Activated CD4-positive, alpha-beta T cell treated with anti-CD3 and anti-CD28 coated beads, Interleukin-2, amount 50 U/mL, for 16 hours (primary cell): ENCODE data around the gene CNTNAP3B.
"Not testable (repeated sequence)": the region's sequence is repeated elsewhere in the genome, so short reads cannot be mapped to it uniquely, and the experiment has no call there.

ENCODE experiments used
- DNase-seq: peaks from one replicate; pipeline ENCODE4 v3.0.0-alpha.2; 2020

Gene CNTNAP3B

DNA sequence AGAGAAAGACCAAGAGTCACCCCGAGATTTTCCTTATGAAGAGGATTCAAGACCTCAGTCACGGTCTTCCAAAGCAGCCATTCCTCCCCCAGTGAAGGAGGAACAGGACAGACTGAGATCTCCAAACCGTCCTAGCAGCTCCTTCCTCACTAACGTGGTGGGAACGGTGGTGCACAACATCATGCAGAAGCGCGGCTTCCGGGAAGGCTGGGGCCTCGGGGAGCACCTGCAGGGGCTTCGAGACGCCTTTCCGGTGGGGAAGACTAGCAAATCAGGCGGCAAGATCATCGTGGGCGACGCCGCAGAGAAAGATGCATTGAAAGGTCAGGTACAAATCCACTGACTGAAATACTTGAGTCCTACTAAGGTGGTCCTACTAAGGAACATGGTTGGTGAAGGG is 154.3 kb downstream of the CNTNAP3B start:
- DNase-seq: not testable (repeated sequence)

- not testable (repeated sequence) for DNase-seq
Measured at GRCh38 chr9:41953007-41953406, 176.2 kb downstream of the CNTNAP3B start.

DNA sequence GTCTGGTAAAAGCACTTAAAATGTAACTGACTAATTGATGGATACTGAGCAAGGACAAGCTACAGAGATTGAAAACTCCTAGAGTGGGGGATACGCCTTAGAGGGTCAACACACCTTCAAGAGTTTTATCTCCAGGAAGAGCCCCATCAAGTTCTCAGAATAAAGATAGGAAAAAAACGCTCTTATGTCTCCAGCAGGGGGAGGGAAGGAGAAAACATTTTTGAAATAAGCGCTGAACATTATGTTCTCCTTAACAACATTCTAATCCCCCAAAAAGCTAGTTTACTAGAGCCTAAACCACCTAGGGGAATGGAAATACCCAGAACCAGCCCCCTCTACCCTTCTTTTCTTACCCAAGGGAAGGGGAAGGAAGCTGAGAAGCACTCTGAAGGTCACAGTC is 187.5 kb downstream of the CNTNAP3B start:
- not testable (repeated sequence) for DNase-seq

GRCh38 chr9:41938143-41938542 is 191.1 kb downstream of the CNTNAP3B start:
- DNase-seq: not testable (repeated sequence)

GRCh38 chr9:41935727-41936126 is 193.5 kb downstream of the CNTNAP3B start:
- DNase-seq: not testable (repeated sequence)

DNA sequence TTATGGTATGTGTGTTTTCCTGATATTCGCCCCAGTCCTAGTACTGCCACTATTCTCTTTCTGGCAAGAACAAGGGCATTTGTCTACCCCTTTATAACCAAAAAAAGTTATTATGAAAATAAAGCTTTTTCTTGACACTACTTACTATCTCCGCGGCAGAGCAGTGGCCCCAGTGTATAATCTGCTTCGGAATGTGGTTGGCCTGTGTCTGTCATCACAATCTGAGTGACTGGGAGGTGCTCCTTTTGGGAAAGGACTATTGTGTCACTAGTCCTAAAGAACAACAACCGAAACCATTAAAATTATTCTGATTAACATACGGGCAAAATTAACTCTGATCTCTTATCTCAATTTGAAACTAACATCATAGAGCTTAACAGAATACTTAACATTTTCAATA is 200.1 kb downstream of the CNTNAP3B start:
- DNase-seq: not testable (repeated sequence)

GRCh38 chr9:41917374-41917773 is 211.9 kb downstream of the CNTNAP3B start:
- not testable (repeated sequence) for DNase-seq

DNA sequence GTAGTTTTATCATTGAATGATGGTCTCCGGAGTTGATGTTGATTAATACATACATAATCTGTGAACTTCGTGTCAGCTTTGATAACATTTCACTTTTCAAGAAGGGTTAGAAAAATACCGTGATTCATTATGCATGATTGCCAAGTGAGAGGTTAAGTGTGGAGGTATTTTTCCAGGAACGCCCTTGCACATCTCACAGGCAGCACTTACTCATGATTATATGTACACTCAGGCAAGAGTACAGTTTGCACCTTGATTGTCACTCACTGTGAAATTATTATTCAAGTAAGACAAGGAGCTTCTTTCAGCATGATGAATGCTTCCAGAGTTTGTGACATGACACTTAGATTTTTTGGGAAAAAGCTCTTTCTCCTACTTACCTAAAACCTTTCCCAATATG is 223.7 kb downstream of the CNTNAP3B start:
- DNase-seq: not testable (repeated sequence)

GRCh38 chr9:41902762-41903161 is 226.5 kb downstream of the CNTNAP3B start:
- not testable (repeated sequence) for DNase-seq

DNA sequence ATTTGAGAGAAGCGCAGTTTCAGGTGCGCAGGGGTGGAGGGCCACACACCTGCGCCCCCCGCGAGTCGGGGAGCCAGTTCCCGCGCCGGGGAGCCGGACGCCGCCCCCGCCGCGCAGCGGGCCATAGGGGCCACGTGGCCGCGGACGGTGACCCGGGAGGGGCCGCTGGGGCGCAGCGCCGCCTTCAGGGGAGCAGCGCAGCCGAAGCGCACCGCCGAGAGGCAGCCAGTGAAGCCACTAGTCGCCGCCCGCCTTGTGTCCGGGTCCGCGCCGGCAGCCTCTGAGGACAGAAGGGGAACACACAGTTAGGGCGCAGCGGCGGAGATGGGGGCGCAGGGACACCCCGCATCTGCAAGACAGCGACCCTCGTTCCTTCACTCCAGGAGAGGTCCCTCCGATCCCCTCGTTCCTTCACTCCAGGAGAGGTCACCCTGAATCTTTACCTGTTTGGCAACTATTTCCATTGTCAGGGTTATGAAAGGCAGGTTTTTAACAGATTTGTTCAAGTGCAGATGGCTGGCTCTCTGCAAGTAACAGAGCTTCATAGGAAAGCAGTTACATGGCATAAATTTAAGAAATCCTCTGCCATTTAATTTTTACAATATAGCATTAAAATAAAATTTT is 230.4 kb downstream of the CNTNAP3B start:
- DNase-seq: not testable (repeated sequence)

DNA sequence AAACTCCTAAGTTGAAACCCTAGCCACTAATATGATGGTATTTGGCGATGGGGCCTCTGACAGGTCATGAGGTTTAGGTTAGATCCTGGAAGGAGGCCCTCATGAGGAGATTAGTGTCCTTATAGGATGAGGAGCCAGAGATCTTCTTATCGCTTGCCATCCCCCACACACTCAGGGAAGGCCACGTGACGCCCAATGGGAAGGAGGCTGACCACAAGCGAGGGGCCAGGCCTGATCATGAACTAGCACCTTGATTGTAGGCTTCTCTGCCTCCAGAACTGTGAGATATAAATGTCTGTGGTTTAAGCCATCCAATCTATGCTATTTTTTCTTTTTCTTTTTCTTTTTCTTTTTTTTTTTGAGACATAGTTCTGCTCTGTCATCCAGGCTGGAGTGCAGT is 254.7 kb downstream of the CNTNAP3B start:
- not testable (repeated sequence) for DNase-seq

DNA sequence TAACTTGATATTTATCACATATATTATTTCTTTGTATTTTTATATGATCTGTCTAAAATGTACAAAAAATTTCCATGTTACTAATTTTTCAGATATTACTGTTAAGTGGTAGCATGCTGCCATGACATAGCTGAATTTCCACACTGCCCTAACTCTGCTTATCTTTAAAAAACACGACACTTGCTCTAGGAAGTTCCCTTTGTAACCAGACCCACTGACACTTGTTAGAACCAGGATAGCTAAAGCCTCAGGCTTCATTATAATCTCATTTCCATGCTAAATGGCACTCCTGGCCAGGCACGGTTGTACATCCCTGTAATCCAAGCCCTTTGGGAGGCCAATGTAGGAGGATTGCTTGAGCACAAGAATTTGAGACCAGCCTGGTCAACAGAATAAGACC is 273.8 kb downstream of the CNTNAP3B start:
- DNase-seq: not testable (repeated sequence)

DNA sequence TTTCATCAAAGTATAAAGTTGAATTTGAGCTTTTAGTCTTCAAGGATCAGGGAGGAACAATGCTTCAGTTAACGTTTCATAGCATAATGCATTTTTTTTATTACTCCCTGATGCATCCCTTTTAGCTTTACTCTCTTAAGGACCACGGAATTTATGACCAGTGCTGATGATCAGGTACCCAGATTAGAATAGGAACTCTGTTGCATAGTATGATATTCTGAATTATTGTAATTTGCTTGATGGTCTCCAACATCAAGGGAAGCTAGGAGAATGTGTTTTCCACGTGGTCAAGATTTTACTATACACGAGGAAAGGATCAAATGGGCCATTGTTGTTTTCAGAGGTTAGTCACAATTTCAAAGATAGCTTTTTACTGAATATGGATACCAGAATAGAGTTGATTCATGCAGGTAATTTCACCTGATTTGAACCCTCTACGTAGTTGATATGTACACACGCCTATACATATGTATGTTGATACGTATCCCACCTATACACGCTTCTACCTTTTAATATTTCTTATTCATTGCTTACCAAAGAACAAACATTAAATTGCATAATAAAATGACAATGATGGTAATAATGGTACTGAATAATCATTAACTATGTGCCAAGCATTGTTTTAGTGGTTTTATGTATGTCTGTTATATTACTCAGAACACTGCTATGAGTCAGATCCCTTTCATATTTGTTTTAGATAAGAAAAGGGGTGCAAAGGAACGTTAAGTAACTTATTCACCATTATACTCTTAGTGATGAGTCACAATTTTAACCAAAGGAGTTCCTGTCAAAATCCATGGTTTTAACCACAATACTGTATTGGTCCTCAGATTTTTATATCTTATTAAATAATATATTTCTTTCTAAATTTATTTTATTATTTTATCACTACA is 277.1 kb downstream of the CNTNAP3B start:
- not testable (repeated sequence) for DNase-seq

DNA sequence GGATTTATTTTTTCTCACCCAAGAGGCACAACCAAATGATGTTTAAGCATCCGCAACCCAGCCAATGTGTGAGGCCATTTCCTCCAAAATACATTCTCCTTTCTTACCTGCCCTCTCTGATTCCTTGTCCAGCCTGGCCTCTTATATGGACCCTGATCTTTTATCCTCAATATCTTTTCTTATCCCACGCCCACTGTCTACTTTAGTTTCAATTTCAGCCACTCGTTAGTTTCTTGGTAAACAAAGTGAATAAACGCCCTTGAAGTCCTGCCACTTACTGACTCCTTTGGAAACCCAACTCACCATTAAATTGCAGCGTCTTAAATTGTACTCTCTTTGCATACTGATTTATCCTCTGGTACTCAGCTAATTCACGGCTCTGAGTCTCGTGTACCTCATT is 281.4 kb downstream of the CNTNAP3B start:
- not testable (repeated sequence) for DNase-seq
